ENCODE results near the gene HYDIN. TPM values are rescaled to one million over a fixed set of nuclear protein-coding genes. Genes with fewer than 3 reads are reported as not detected.

HYDIN gene
- polyA plus RNA-seq, 1 donor from 2014 or later: 2.2 TPM

DNA sequence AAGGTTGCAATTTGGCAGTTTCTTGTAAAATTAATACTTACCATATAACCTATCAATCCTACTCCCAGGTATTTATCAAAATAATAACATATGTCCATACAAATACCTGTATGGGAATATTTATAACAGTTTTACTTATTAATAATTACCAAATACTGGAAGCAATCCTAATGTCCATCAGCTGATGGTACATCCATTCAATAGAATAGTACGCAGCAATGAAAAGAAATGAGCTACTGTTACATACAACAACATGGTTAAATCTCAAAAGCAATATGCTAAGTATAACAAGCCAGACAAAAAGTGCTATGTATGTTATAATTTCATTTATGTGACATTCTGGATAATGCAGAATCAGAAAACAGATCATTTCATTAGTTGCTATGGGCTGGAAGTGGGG is 1.2 kb downstream of the HYDIN start:
- no peaks in the 10 kb centered on the region for H3K27me3 ChIP-seq (ENCODE audit: insufficient read depth, low read depth, low read length)
- H3K9me2 ChIP-seq (ENCODE audit: insufficient read depth, low read length): no peaks in the 10 kb centered on the region
- no peak overlapping the region for H3K4me3 ChIP-seq (ENCODE audit: low read length)
- no peaks in the 10 kb centered on the region for H3K36me3 ChIP-seq (ENCODE audit: insufficient read depth, low read length)
- no peaks in the 10 kb centered on the region for H4K20me1 ChIP-seq (ENCODE audit: insufficient read depth)
- no peaks in the 10 kb centered on the region for H3K9me3 ChIP-seq (ENCODE audit: low read length)
- TF ChIP-seq, protein P1, sequence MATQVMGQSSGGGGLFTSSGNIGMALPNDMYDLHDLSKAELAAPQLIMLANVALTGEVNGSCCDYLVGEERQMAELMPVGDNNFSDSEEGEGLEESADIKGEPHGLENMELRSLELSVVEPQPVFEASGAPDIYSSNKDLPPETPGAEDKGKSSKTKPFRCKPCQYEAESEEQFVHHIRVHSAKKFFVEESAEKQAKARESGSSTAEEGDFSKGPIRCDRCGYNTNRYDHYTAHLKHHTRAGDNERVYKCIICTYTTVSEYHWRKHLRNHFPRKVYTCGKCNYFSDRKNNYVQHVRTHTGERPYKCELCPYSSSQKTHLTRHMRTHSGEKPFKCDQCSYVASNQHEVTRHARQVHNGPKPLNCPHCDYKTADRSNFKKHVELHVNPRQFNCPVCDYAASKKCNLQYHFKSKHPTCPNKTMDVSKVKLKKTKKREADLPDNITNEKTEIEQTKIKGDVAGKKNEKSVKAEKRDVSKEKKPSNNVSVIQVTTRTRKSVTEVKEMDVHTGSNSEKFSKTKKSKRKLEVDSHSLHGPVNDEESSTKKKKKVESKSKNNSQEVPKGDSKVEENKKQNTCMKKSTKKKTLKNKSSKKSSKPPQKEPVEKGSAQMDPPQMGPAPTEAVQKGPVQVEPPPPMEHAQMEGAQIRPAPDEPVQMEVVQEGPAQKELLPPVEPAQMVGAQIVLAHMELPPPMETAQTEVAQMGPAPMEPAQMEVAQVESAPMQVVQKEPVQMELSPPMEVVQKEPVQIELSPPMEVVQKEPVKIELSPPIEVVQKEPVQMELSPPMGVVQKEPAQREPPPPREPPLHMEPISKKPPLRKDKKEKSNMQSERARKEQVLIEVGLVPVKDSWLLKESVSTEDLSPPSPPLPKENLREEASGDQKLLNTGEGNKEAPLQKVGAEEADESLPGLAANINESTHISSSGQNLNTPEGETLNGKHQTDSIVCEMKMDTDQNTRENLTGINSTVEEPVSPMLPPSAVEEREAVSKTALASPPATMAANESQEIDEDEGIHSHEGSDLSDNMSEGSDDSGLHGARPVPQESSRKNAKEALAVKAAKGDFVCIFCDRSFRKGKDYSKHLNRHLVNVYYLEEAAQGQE (IDR thresholded peaks at IDR 0.05; ENCODE audit: borderline replicate concordance): no peak
- TF ChIP-seq RAD21 (conservative IDR thresholded peaks at IDR 0.05): no peak
- H3F3A ChIP-seq (ENCODE audit: insufficient read depth, low read length, poor library complexity, severe bottlenecking): no peaks in the 10 kb centered on the region
- H3K27ac ChIP-seq (ENCODE audit: low read length): no peak overlapping the region
- H2AFZ ChIP-seq (ENCODE audit: low read depth, low read length): no peak overlapping the region
- H3K4me2 ChIP-seq (ENCODE audit: low read length): no peak overlapping the region
- H3K9ac ChIP-seq (ENCODE audit: low read length): no peak overlapping the region
- H3K79me2 ChIP-seq (replicated peaks; ENCODE audit: insufficient read depth, low read length): no peaks in the 10 kb centered on the region

DNA sequence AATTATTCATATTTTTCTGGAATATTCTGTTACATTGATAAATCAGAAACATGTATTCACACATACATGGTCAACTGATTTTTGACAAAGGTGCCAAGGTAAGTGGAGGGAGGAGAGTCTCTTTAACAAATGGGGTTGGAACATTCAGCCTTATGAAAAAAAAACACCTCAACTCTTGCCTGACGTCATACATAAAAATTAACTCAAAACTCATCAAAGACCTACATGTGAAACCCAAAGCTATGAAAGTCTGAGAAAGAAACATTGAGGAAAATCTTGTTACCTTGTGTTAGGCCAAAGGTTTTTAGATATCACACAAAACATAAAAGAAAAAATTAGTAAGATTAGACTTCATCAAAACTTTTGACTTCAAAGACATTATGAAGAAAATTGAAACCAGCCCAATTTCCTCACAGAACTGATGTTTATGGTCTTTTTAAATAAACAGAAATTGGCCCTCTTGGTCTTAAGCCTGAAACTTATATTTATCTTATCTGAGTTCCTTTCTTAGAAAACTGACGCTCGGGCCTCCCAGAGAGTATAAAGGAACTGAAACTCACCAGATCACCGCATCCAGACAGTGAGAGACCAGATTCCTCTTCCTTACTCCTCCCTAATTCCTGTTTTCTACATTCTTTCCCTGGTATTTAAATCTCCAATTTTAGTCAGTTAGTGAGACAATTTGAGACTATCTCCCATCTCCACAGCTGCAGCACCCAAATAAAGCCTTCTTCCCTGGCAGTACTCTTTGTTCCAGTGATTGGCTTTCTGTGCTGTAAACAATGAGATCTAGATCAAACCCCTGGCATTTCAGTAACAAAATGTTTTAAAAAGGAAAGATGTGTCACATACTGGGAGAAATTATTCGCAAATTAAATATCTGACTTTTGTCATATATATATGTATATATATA is 4.0 kb downstream of the HYDIN start:
- no peak overlapping the region for H3K4me3 ChIP-seq (ENCODE audit: low read length)
- H3K9ac ChIP-seq (ENCODE audit: low read length): no peak overlapping the region
- H3K36me3 ChIP-seq (ENCODE audit: insufficient read depth, low read length): no peaks in the 10 kb centered on the region
- no peaks in the 10 kb centered on the region for H3K9me3 ChIP-seq (ENCODE audit: low read length)
- no peak overlapping the region for H3K27ac ChIP-seq (ENCODE audit: low read length)
- no peak overlapping the region for H3K4me2 ChIP-seq (ENCODE audit: low read length)
- no peaks in the 10 kb centered on the region for H3K9me2 ChIP-seq (ENCODE audit: insufficient read depth, low read length)
- no peak for TF ChIP-seq MXI1 (conservative IDR thresholded peaks at IDR 0.05; ENCODE audit: poor library complexity, severe bottlenecking)
- TF ChIP-seq RAD21 (conservative IDR thresholded peaks at IDR 0.05): no peak
- no peaks in the 10 kb centered on the region for H3K27me3 ChIP-seq (ENCODE audit: insufficient read depth, low read depth, low read length)
- H3F3A ChIP-seq (ENCODE audit: insufficient read depth, low read length, poor library complexity, severe bottlenecking): no peaks in the 10 kb centered on the region
- no peaks in the 10 kb centered on the region for H4K20me1 ChIP-seq (ENCODE audit: insufficient read depth)
- H2AFZ ChIP-seq (ENCODE audit: low read depth, low read length): no peak overlapping the region
- H3K79me2 ChIP-seq (replicated peaks; ENCODE audit: insufficient read depth, low read length): no peaks in the 10 kb centered on the region

DNA sequence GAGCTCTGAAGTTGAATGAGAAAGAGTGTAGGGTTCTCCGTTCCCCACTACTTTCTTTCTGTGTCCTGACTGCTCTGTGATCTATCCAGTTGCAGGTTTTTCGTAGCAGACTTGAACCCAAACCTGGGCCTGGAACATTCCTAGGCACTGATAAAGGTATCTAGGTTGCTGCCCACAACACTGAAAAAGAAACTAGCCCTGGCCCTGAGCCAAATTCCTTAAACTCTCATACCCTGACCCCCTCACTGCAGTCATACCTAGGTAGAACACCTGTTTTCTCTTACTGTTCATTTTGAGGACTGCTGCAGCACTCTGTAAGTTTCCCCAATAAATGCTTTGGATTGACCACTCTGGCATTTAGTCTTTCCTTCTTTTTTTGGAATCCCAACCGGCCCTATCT is 5.4 kb downstream of the HYDIN start:
- Histone ChIP-seq H3K9ac (ENCODE audit: low read length) (no peak overlapping the region), H3K4me2 (ENCODE audit: low read length) (no peak overlapping the region), H3K27ac (ENCODE audit: low read length) (no peak overlapping the region), H3K36me3 (ENCODE audit: insufficient read depth, low read length) (no peaks in the 10 kb centered on the region), H3K4me3 (ENCODE audit: low read length) (no peak overlapping the region), H3K9me2 (ENCODE audit: insufficient read depth, low read length) (no peaks in the 10 kb centered on the region), H4K20me1 (ENCODE audit: insufficient read depth) (no peaks in the 10 kb centered on the region), H3F3A (ENCODE audit: insufficient read depth, low read length, poor library complexity, severe bottlenecking) (no peaks in the 10 kb centered on the region), H2AFZ (ENCODE audit: low read depth, low read length) (no peak overlapping the region), H3K79me2 (replicated peaks; ENCODE audit: insufficient read depth, low read length) (no peaks in the 10 kb centered on the region), H3K27me3 (ENCODE audit: insufficient read depth, low read depth, low read length) (no peaks in the 10 kb centered on the region), H3K9me3 (ENCODE audit: low read length) (no peaks in the 10 kb centered on the region)
- TF ChIP-seq, protein P2, sequence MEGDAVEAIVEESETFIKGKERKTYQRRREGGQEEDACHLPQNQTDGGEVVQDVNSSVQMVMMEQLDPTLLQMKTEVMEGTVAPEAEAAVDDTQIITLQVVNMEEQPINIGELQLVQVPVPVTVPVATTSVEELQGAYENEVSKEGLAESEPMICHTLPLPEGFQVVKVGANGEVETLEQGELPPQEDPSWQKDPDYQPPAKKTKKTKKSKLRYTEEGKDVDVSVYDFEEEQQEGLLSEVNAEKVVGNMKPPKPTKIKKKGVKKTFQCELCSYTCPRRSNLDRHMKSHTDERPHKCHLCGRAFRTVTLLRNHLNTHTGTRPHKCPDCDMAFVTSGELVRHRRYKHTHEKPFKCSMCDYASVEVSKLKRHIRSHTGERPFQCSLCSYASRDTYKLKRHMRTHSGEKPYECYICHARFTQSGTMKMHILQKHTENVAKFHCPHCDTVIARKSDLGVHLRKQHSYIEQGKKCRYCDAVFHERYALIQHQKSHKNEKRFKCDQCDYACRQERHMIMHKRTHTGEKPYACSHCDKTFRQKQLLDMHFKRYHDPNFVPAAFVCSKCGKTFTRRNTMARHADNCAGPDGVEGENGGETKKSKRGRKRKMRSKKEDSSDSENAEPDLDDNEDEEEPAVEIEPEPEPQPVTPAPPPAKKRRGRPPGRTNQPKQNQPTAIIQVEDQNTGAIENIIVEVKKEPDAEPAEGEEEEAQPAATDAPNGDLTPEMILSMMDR (IDR thresholded peaks at IDR 0.05; ENCODE audit: poor library complexity, severe bottlenecking): no peak
- TF ChIP-seq MXI1 (conservative IDR thresholded peaks at IDR 0.05; ENCODE audit: poor library complexity, severe bottlenecking): no peak
- TF ChIP-seq RAD21 (conservative IDR thresholded peaks at IDR 0.05): no peak
- TF ChIP-seq POLR2AphosphoS5 (IDR thresholded peaks at IDR 0.05): no peak
- no peak for TF ChIP-seq EP300 (conservative IDR thresholded peaks at IDR 0.05; ENCODE audit: poor library complexity, severe bottlenecking)
